Heart right ventricle (tissue), 16 donors: ENCODE data around the gene HAPLN3. TPM values are rescaled to one million over a fixed set of nuclear protein-coding genes. Genes with fewer than 3 reads are reported as not detected.

Experiments
- ATAC-seq, 8 donors: fragments of 200-7000 bp; cut with Tn5 transposase; one replicate each; pipeline ENCODE4 v1.9.1; 2020; ENCODE audit warnings: mild to moderate bottlenecking in 8 of 8, moderate library complexity in 8 of 8, moderate number of reproducible peaks in 1 of 8
- DNase-seq, 2 donors: peaks; one replicate each; pipeline ENCODE4 v3.0.0-alpha.2; 2020
- H3K27ac ChIP-seq, 10 donors: fragments of 200-600 bp; sonication (generic) in 2 of 10; one replicate each; pipeline versions ENCODE4 v1.5.0 to v1.8.0; 2020 to 2022; ENCODE audit warnings: mild to moderate bottlenecking in 3 of 10
- H3K27me3 ChIP-seq, 7 donors: fragments of 200-600 bp; one replicate each; pipeline ENCODE4 v1.8.0; 2021 to 2022; ENCODE audit warnings: mild to moderate bottlenecking in 2 of 7
- H3K36me3 ChIP-seq, 9 donors: fragments of 200-600 bp; sonication (generic) in 1 of 9; one replicate each; pipeline versions ENCODE4 v1.5.0 to v1.8.0; 2020 to 2022; ENCODE audit warnings: mild to moderate bottlenecking in 2 of 9
- H3K4me1 ChIP-seq, 9 donors: fragments of 200-600 bp; sonication (generic) in 1 of 9; one replicate each; pipeline versions ENCODE4 v1.5.0 to v1.8.0; 2020 to 2022; ENCODE audit warnings: mild to moderate bottlenecking in 4 of 9
- H3K4me3 ChIP-seq, 10 donors: fragments of 200-600 bp; sonication (generic) in 2 of 10; one replicate each; pipeline versions ENCODE4 v1.5.0 to v1.8.0; 2020 to 2022; ENCODE audit warnings: mild to moderate bottlenecking in 7 of 10, moderate library complexity in 2 of 10
- H3K9me3 ChIP-seq, 11 donors: fragments of 200-600 bp in 10 of 11; sonication (generic) in 2 of 11; one replicate each; pipeline versions ENCODE4 v1.5.0 to v1.8.0; 2013 to 2022; ENCODE audit warnings: mild to moderate bottlenecking in 2 of 11, control low read depth in 1 of 11, moderate library complexity in 1 of 11
- WGBS, 2 donors: extraction: QIAGEN DNeasy Blood & Tissue Kit; methylation state at CpG; one replicate each; pipeline ENCODE4 v1.1.7; 2013; ENCODE audit warnings: inconsistent platforms in 1 of 2; 5-methylcytosine and 5-hydroxymethylcytosine counted together
- intact Hi-C, 10 donors: fragments of 100-400 bp; cut with DNase I; formaldehyde crosslinking; loops; one replicate each; pipeline versions ENCODE4 v1.11.1 to v1.14.2; 2022
- polyA plus RNA-seq, 2 donors: library from polyadenylated mRNA; stranded (reverse); fragments of 200-250 nt; gene quantifications; one replicate each; pipeline ENCODE4 v1.2.3, GENCODE V29; 2013
- total RNA-seq, 10 donors: library from RNA; stranded (reverse); fragmentation: NEBNext Ultra II Directional in 3 of 10; extraction: Animal tissue kit (Norgen Biotek cat#: 25700) in 3 of 10; gene quantifications; one replicate each; pipeline versions ENCODE4 v1.2.1 to v1.2.4, GENCODE V29; 2021 to 2023
- TF ChIP-seq, protein P1 (sequence below), 9 donors: fragments of 200-600 bp; sonication (generic) in 2 of 9; IDR thresholded peaks; one replicate each; pipeline versions ENCODE4 v1.5.0 to v1.8.0; 2021 to 2022; ENCODE audit warnings: antibody characterized with exemption in 9 of 9, mild to moderate bottlenecking in 5 of 9, moderate library complexity in 1 of 9
- donor health status: Arrhythmogenic right ventricular cardiomyopathy.
- donor health status: ischemic (EF 13 %, LVEDD 7.1; RV severe dilation, severe dysfunction).
- donor health status: healthy with polysubstance abuse.
- donor health status: DM: no; HTN: yes; CAD: no.
- donor health status: DM: no; HTN: no; CAD: no.
- donor health status: ischemic (EF 25% LVEDD 6.9; RV normal size, moderate dysfunction).
- donor health status: ischemic (EF 25% LVEDD 5.7; RV mildly dilated, moderate dysfunction).
- donor health status: healthy.
- donor health status: DM: yes; HTN: yes; CAD: no.
- donor health status: Ischemic cardiomyopathy.
- donor health status: ischemic (EF 35%, LVEDD 5.7; RV mildly dilated, moderate dysfunction).
- donor health status: nonischemic (EF 11% LVEDD 7.7; RV severe dilation, severe dysfunction).
- donor health status: DM: yes; HTN: yes; CAD: no.
- donor health status: PGD.
- donor health status: ischemic (EF 29% LVEDD 5.4; RV normal size, mild dysfunction).
- donor health status: nonischemic (EF 23%, LVEDD 6.1; RV moderate dilation, normal function).

Gene HAPLN3
- total and polyA plus RNA-seq, 12 donors = 1.2 to 25.8 (median 3.8) TPM

DNA sequence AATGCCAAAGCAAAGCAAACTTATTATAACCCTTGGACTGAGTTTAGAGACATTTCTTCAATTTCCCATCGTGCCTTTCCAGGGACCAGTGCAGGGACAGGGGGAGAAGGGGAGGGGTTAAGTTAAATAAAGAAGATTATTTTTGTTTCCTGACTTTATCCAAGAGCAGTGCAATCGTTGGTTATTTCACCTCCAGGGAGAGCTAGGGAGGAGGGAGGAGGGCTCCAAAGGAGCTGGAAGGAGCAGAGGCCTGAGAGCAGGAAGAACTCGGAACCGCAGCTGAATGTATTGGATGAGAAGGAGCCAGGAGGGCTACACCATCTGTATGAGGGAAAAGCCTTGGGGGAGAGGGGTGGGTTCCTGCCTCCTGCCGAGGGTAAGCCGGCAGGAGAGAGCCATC, 20.7 kb downstream of the HAPLN3 start:
- H3K4me1 ChIP-seq = peaks cover 0 to 8% (median 0%) of the 10 kb centered on the region in 9 donors
- no peak overlapping the region for H3K4me3 ChIP-seq
- H3K27me3 ChIP-seq = peaks cover 0 to 7% (median 0%) of the 10 kb centered on the region in 7 donors
- peaks cover 0 to 34% (median 0%) of the 10 kb centered on the region in 9 donors for H3K36me3 ChIP-seq
- intact Hi-C loops = no loop called here
- H3K9me3 ChIP-seq = no peaks in the 10 kb centered on the region
- ATAC-seq (peak in 5 of 8 donors; percentile 8 to 54 (median 45)), DNase-seq (no peak)
- H3K27ac ChIP-seq = no peak overlapping the region
- TF ChIP-seq, protein P1, sequence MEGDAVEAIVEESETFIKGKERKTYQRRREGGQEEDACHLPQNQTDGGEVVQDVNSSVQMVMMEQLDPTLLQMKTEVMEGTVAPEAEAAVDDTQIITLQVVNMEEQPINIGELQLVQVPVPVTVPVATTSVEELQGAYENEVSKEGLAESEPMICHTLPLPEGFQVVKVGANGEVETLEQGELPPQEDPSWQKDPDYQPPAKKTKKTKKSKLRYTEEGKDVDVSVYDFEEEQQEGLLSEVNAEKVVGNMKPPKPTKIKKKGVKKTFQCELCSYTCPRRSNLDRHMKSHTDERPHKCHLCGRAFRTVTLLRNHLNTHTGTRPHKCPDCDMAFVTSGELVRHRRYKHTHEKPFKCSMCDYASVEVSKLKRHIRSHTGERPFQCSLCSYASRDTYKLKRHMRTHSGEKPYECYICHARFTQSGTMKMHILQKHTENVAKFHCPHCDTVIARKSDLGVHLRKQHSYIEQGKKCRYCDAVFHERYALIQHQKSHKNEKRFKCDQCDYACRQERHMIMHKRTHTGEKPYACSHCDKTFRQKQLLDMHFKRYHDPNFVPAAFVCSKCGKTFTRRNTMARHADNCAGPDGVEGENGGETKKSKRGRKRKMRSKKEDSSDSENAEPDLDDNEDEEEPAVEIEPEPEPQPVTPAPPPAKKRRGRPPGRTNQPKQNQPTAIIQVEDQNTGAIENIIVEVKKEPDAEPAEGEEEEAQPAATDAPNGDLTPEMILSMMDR (IDR thresholded peaks at IDR 0.05) = no peak
- WGBS, 2 donors = 26 to 29% methylated on average over 6 of the region's 6 CpGs

DNA sequence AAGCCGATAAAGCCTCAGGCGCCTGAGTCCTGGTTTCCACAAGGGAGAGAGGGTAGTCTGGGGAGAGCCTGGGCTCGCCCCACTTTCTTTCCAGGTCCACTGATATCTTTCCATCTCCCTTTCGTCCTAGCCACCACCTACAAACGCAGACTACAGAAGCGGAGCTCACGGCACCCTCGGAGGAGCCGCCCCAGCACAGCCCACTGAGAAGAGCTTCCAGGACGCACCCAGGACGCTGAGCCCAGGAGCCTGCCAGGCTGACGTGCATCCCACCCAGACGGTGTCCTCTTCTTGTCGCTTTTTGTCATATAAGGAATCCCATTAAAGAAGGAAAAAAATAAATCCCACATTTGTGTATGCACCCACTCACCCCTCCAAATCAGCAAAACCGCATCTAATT, 21.1 kb downstream of the HAPLN3 start:
- H3K27me3 ChIP-seq = peaks cover 0 to 7% (median 0%) of the 10 kb centered on the region in 7 donors
- WGBS, 2 donors = 69 to 76% methylated on average over 15 of the region's 15 CpGs
- no peak overlapping the region for H3K4me3 ChIP-seq

GRCh38 chr15:88873786-88874185, 21.6 kb downstream of the HAPLN3 start:
- 85 to 92% methylated on average over 13 of the region's 13 CpGs for WGBS, 2 donors
- Histone ChIP-seq H3K4me3 (no peak overlapping the region), H3K9me3 (no peaks in the 10 kb centered on the region), H3K4me1 (peaks cover 0 to 8% (median 0%) of the 10 kb centered on the region in 9 donors), H3K27ac (peak overlapping the region in 1 of 10 donors; percentile 1), H3K27me3 (peaks cover 0 to 7% (median 0%) of the 10 kb centered on the region in 7 donors), H3K36me3 (peaks cover 0 to 27% (median 0%) of the 10 kb centered on the region in 9 donors)
- no peak for DNase-seq
- intact Hi-C loops = no loop called here
- no peak for ATAC-seq
- TF ChIP-seq, protein P1 (IDR thresholded peaks at IDR 0.05) = no peak

More for the DNA sequence above, 21.1 kb downstream of the HAPLN3 start:
- Histone ChIP-seq H3K9me3 (no peaks in the 10 kb centered on the region), H3K27ac (peak overlapping the region in 1 of 10 donors; percentile 1), H3K4me1 (peaks cover 0 to 8% (median 0%) of the 10 kb centered on the region in 9 donors), H3K36me3 (peaks cover 0 to 30% (median 0%) of the 10 kb centered on the region in 9 donors)
- TF ChIP-seq, protein P1 (IDR thresholded peaks at IDR 0.05) = no peak
- ATAC-seq = no peak
- intact Hi-C loops = no loop called here
- no peak for DNase-seq

GRCh38 chr15:88872706-88873105, 22.6 kb downstream of the HAPLN3 start:
- TF ChIP-seq, protein P1 (IDR thresholded peaks at IDR 0.05) = no peak
- H3K4me1 ChIP-seq = peaks cover 0 to 8% (median 0%) of the 10 kb centered on the region in 9 donors
- H3K4me3 ChIP-seq = no peak overlapping the region
- intact Hi-C loops = no loop called here
- peaks cover 0 to 16% (median 0%) of the 10 kb centered on the region in 9 donors for H3K36me3 ChIP-seq
- DNase-seq = no peak
- 80 to 82% methylated on average over 9 of the region's 9 CpGs for WGBS, 2 donors
- H3K9me3 ChIP-seq = no peaks in the 10 kb centered on the region
- no peak overlapping the region for H3K27ac ChIP-seq
- H3K27me3 ChIP-seq = peaks cover 0 to 7% (median 0%) of the 10 kb centered on the region in 7 donors
- no peak for ATAC-seq
